GM23248 (cell line): ENCODE results near the gene STAG3.

Experiments used
- EZH2 ChIP-seq: fragments of 200-600 bp; sonication (generic); IDR thresholded peaks from 2 replicates; pipeline ENCODE4 v1.6.1; 2018; ENCODE audit warnings: antibody characterized with exemption, mild to moderate bottlenecking; ENCODE audit not compliant: insufficient read depth, poor library complexity, severe bottlenecking
- EZH2phosphoT487 ChIP-seq: fragments of 200-600 bp; sonication (generic); IDR thresholded peaks from 2 replicates; pipeline ENCODE4 v1.6.1; 2018; ENCODE audit warnings: antibody characterized with exemption, moderate library complexity, mild to moderate bottlenecking, low read depth; ENCODE audit not compliant: insufficient read depth

GRCh38 chr7:100128637-100128963, 49.1 kb upstream of the STAG3 start:
- no peak for TF ChIP-seq EZH2
- no peak for TF ChIP-seq EZH2phosphoT487
